ENCODE measurements around the gene TGFBR3L. TPM values are rescaled to one million over a fixed set of nuclear protein-coding genes. Genes with fewer than 3 reads are reported as not detected.

TGFBR3L gene
- total and polyA plus RNA-seq, 2 of the 13 experiments (the other 11 are each of a cell fraction or from before 2014, with no cell fraction given) = 0.20 to 1.0 TPM

DNA sequence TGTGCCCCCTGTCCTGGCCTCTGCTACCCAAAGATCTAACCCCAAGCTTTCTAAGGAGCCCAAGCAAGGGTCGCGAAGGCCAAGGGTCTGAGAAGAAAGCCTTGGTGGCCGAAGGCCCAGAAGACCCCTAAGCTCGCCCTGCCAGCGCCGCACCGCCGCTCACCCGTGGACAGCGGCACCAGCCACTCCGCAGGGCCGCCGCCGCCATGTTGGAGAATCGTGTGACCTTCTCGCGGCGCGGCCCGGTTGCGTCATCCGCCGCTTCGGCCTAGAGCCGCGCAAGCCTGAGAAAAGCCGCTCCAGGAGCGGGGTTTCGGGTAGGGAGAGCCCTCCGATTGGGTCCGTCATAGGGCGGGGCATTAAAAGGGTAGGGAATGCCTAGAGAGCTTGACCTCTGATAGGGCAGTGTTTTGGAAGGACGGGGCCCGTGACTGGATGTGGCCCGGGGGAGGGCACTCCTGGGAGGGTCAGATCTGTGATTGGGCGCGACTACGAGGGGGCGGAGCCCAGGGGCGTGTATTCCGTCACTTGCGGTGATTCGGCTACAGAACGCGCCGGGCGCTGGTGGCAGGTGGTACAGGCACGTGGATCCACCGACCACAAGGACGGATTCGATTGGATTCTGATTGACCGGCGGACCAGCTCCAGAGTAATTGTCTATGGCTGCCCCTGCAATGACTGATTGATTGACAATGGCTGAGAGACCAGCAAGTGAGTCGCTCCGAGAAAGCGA, 29.0 kb downstream of the TGFBR3L start, which contains the start of gene TIMM44 (continued):
- TF ChIP-seq, protein P1, sequence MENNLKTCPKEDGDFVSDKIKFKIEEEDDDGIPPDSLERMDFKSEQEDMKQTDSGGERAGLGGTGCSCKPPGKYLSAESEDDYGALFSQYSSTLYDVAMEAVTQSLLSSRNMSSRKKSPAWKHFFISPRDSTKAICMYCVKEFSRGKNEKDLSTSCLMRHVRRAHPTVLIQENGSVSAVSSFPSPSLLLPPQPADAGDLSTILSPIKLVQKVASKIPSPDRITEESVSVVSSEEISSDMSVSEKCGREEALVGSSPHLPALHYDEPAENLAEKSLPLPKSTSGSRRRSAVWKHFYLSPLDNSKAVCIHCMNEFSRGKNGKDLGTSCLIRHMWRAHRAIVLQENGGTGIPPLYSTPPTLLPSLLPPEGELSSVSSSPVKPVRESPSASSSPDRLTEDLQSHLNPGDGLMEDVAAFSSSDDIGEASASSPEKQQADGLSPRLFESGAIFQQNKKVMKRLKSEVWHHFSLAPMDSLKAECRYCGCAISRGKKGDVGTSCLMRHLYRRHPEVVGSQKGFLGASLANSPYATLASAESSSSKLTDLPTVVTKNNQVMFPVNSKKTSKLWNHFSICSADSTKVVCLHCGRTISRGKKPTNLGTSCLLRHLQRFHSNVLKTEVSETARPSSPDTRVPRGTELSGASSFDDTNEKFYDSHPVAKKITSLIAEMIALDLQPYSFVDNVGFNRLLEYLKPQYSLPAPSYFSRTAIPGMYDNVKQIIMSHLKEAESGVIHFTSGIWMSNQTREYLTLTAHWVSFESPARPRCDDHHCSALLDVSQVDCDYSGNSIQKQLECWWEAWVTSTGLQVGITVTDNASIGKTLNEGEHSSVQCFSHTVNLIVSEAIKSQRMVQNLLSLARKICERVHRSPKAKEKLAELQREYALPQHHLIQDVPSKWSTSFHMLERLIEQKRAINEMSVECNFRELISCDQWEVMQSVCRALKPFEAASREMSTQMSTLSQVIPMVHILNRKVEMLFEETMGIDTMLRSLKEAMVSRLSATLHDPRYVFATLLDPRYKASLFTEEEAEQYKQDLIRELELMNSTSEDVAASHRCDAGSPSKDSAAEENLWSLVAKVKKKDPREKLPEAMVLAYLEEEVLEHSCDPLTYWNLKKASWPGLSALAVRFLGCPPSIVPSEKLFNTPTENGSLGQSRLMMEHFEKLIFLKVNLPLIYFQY (CRISPR knock-in tag; IDR thresholded peaks at IDR 0.05; ENCODE audit: borderline replicate concordance) = no peak
- TF ChIP-seq PHF20 (CRISPR knock-in tag; IDR thresholded peaks at IDR 0.05) (peak; percentile 80), ZMYM3 (CRISPR knock-in tag; IDR thresholded peaks at IDR 0.05) (no peak), RFXAP (CRISPR knock-in tag; IDR thresholded peaks at IDR 0.05; ENCODE audit: borderline replicate concordance) (peak; percentile 62; the same call in 1 of the 2 replicates), MLLT10 (CRISPR knock-in tag; IDR thresholded peaks at IDR 0.05) (no peak), MAFK (conservative IDR thresholded peaks at IDR 0.05 in 1 of 2, IDR thresholded peaks at IDR 0.05 in 1 of 2; ENCODE audit: low read length in 2 of 2) (no peak), CEBPB (IDR thresholded peaks at IDR 0.05; ENCODE audit: borderline replicate concordance, low read depth, low read length) (peak; percentile 99), ZBTB1 (CRISPR knock-in tag; IDR thresholded peaks at IDR 0.05; ENCODE audit: borderline replicate concordance) (no peak), ZBTB7A (CRISPR knock-in tag; IDR thresholded peaks at IDR 0.05) (no peak), HNRNPLL (IDR thresholded peaks at IDR 0.05; ENCODE audit: low read depth, low read length, poor library complexity, severe bottlenecking) (peak; percentile 98), RBFOX2 (IDR thresholded peaks at IDR 0.05; ENCODE audit: low read depth, low read length) (peak; percentile 97), ZIK1 (CRISPR knock-in tag; IDR thresholded peaks at IDR 0.05; ENCODE audit: borderline replicate concordance, low read depth) (peak; percentile 67; the same call in 1 of the 2 replicates)
- TF ChIP-seq, protein P2, sequence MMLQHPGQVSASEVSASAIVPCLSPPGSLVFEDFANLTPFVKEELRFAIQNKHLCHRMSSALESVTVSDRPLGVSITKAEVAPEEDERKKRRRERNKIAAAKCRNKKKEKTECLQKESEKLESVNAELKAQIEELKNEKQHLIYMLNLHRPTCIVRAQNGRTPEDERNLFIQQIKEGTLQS (CRISPR knock-in tag; IDR thresholded peaks at IDR 0.05) = peak; percentile 97
- TF ChIP-seq, protein P3, sequence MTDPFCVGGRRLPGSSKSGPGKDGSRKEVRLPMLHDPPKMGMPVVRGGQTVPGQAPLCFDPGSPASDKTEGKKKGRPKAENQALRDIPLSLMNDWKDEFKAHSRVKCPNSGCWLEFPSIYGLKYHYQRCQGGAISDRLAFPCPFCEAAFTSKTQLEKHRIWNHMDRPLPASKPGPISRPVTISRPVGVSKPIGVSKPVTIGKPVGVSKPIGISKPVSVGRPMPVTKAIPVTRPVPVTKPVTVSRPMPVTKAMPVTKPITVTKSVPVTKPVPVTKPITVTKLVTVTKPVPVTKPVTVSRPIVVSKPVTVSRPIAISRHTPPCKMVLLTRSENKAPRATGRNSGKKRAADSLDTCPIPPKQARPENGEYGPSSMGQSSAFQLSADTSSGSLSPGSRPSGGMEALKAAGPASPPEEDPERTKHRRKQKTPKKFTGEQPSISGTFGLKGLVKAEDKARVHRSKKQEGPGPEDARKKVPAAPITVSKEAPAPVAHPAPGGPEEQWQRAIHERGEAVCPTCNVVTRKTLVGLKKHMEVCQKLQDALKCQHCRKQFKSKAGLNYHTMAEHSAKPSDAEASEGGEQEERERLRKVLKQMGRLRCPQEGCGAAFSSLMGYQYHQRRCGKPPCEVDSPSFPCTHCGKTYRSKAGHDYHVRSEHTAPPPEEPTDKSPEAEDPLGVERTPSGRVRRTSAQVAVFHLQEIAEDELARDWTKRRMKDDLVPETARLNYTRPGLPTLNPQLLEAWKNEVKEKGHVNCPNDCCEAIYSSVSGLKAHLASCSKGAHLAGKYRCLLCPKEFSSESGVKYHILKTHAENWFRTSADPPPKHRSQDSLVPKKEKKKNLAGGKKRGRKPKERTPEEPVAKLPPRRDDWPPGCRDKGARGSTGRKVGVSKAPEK (CRISPR knock-in tag; IDR thresholded peaks at IDR 0.05; ENCODE audit: borderline replicate concordance) = no peak
- TF ChIP-seq, protein P4, sequence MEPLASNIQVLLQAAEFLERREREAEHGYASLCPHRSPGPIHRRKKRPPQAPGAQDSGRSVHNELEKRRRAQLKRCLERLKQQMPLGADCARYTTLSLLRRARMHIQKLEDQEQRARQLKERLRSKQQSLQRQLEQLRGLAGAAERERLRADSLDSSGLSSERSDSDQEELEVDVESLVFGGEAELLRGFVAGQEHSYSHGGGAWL (CRISPR knock-in tag; IDR thresholded peaks at IDR 0.05) = peak; percentile 88

Data from HepG2 (cell line).